GM18520 (cell line): ENCODE results near the gene LACC1.
A peak's percentile ranks its signal among the peaks of the same experiment; 100 is the strongest.

Source experiments
- ATAC-seq: cut with Tn5 transposase; IDR thresholded peaks from one replicate; pipeline ENCODE4 v1.9.1; 2021; ENCODE audit not compliant: unreplicated experiment

The LACC1 gene

GRCh38 chr13:43879755-43880181 is at the start of gene LACC1:
LACC1 (plus strand) TSS chr13:43879904; CDS start chr13:43880986, 1,082 bp downstream.
- ATAC-seq = peak; percentile 11

- ATAC-seq = no peak
These were observed 49.2 kb upstream of the LACC1 start for GRCh38 chr13:43830497-43830881.

- no peak for ATAC-seq
These were observed 48.6 kb upstream of the LACC1 start for GRCh38 chr13:43831088-43831487.

GRCh38 chr13:43835701-43836100 is 44.0 kb upstream of the LACC1 start:
- no peak for ATAC-seq

- no peak for ATAC-seq
These were observed 40.8 kb upstream of the LACC1 start for GRCh38 chr13:43838909-43839308.

GRCh38 chr13:43846496-43847158 is 33.1 kb upstream of the LACC1 start:
- no peak for ATAC-seq

GRCh38 chr13:43848001-43848649 is 31.6 kb upstream of the LACC1 start:
- no peak for ATAC-seq

- ATAC-seq = no peak
These were observed 28.8 kb upstream of the LACC1 start for GRCh38 chr13:43850873-43851272.

GRCh38 chr13:43852923-43853404 is 26.7 kb upstream of the LACC1 start:
- no peak for ATAC-seq

GRCh38 chr13:43861863-43862262 is 17.8 kb upstream of the LACC1 start:
- no peak for ATAC-seq

- ATAC-seq = no peak
These were observed 14.8 kb upstream of the LACC1 start for GRCh38 chr13:43864921-43865320.

GRCh38 chr13:43865892-43866291 is 13.8 kb upstream of the LACC1 start:
- ATAC-seq = no peak

- no peak for ATAC-seq
These were observed 7.5 kb upstream of the LACC1 start for GRCh38 chr13:43872181-43872580.

GRCh38 chr13:43874504-43875092 is 5.1 kb upstream of the LACC1 start:
- ATAC-seq = no peak

GRCh38 chr13:43876366-43876765 is 3.3 kb upstream of the LACC1 start:
- no peak for ATAC-seq

GRCh38 chr13:43877326-43877725 is 2.4 kb upstream of the LACC1 start:
- ATAC-seq = no peak

- ATAC-seq = no peak
These were observed 1.9 kb upstream of the LACC1 start for GRCh38 chr13:43877766-43878165.

GRCh38 chr13:43878892-43879754 is 581 bp upstream of the LACC1 start, which contains the start of gene CCDC122:
CCDC122 (minus strand) TSS chr13:43879740; CDS start chr13:43869376, 10,364 bp downstream.
- ATAC-seq = peak; percentile 59

- no peak for ATAC-seq
These were observed 631 bp downstream of the LACC1 start for GRCh38 chr13:43880214-43880855.

- ATAC-seq = no peak
These were observed 1.2 kb downstream of the LACC1 start for GRCh38 chr13:43880926-43881325.

- ATAC-seq = no peak
These were observed 1.9 kb downstream of the LACC1 start for GRCh38 chr13:43881580-43881979.
